ENCODE data around the gene LNX2. TPM values are rescaled to one million over a fixed set of nuclear protein-coding genes. Genes with fewer than 3 reads are reported as not detected.

LNX2 gene
- total RNA-seq, 1 donor from 2014 or later, result 4.7 TPM

DNA sequence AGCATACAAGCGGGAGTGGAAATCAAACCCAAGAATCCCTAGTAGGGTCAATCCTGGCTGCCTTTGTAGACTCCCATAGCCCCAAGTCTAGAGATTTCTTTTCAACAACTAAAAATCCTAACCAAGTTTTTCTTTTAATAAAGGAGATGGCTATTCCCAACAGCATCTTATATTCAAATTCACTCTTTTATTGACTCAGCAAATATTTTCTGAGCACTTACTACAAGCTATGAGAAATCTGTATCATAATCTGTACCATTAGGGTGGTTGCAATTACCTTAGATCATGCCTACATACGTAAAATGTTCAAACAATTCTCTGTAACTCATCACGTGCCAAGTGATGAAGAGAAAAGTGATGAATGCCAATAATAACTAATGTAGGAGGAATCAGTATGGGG is 54.5 kb downstream of the LNX2 start:
- TF ChIP-seq CTCF (conservative IDR thresholded peaks at IDR 0.05; ENCODE audit: low read depth, low read length), result no peak
- no peak overlapping the region for H3K4me3 ChIP-seq (ENCODE audit: low read depth, low read length)
- DNase-seq (ENCODE audit: low read depth), result no peak

DNA sequence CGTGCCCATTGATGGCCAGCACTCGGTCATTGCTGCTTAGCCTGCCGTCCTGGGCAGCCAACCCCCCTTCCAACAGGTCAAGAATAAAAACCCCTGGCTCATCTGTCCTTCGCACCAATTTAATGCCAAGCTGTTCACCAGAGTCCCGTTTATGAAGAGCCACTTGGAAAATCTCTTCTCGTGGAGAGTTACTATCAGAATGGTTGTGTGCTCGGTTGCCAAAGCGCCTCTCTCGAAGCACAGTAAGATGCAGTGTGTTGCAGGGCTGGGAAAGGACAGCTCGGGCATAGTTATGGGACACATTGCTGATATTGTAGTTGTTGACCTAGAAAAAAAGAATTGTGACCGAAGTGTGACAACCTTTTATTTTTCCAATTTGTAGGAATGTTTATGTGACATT is 57.9 kb downstream of the LNX2 start:
- H3K4me3 ChIP-seq (ENCODE audit: low read depth, low read length), result no peak overlapping the region
- TF ChIP-seq CTCF (conservative IDR thresholded peaks at IDR 0.05; ENCODE audit: low read depth, low read length), result no peak
- no peak for DNase-seq (ENCODE audit: low read depth)

DNA sequence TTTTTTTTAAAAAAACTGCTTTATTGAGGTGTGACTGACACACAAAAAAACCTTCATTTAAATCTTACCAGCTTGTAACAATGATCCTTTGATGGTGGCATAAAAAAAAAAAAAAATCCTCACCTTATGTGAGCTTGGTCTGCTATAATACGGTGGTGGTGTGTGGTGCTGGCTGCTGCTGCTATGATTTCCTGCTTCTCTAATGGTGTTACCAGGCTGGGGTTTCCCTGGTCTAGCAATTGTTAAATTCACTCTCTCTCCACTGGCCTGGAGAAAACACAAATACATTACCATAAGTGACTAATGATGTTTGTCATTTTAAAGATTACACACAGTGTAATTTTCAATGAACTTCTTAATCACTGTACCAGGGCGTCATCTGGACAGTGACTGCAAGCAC is 60.6 kb downstream of the LNX2 start:
- TF ChIP-seq CTCF (conservative IDR thresholded peaks at IDR 0.05; ENCODE audit: low read depth, low read length), result no peak
- H3K4me3 ChIP-seq (ENCODE audit: low read depth, low read length), result no peak overlapping the region
- DNase-seq (ENCODE audit: low read depth), result no peak

DNA sequence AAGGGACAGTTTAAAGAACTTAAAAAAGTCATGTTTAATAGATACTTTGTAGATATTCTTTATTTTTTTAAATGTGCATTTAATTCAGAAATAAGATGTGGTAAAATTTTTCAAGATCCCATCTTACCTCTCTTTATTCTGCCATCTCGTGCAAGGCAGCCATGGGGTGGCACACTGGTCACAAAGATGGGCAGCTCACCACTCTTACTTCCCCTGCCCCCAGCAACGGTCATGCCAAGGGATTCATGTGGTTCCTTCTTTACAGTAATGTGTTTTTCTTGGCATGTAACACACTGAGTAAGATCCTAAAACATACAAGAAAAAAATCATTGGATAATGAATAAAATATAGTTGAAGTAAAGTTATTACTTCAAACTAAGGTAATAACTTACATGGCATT is 64.2 kb downstream of the LNX2 start:
- peak; percentile 41 for TF ChIP-seq CTCF (conservative IDR thresholded peaks at IDR 0.05; ENCODE audit: low read depth, low read length)

GRCh38 chr13:27551562-27551961 is 68.8 kb downstream of the LNX2 start:
- no peak overlapping the region for H3K4me3 ChIP-seq (ENCODE audit: low read depth, low read length)
- TF ChIP-seq CTCF (conservative IDR thresholded peaks at IDR 0.05; ENCODE audit: low read depth, low read length), result no peak
- no peak for DNase-seq (ENCODE audit: low read depth)

More for the DNA sequence above, 64.2 kb downstream of the LNX2 start:
- no peak for DNase-seq (ENCODE audit: low read depth)
- no peak overlapping the region for H3K4me3 ChIP-seq (ENCODE audit: low read depth, low read length)

DNA sequence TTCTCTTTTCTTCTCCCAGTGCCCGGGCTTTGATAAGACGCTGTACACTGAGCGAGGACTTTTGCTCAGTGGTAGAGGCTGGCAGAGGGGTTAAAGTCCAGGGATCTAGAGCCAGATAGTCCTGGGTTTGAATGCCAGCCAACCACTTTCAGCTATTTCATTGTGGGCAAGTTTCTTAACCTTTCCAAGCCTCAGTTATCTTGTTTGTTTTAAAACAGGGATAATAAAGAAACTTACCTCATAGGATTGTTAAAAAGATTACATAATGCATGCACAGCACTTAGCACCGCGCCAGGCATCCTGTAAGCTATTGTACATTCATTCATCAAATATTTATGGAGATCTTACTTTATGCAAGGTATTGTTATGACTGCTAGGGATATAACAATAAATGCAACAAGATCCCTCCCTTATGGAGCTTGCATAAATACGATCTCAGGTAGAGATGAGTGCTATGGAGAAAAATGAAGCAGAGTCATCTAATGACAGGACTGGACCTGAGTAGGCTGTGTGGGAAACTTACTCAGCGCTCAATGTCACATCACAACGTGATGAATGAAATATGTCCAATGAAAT is 70.8 kb downstream of the LNX2 start:
- H3K4me3 ChIP-seq (ENCODE audit: low read depth, low read length), result no peak overlapping the region
- no peak for TF ChIP-seq CTCF (conservative IDR thresholded peaks at IDR 0.05; ENCODE audit: low read depth, low read length)
- DNase-seq (ENCODE audit: low read depth), result no peak

DNA sequence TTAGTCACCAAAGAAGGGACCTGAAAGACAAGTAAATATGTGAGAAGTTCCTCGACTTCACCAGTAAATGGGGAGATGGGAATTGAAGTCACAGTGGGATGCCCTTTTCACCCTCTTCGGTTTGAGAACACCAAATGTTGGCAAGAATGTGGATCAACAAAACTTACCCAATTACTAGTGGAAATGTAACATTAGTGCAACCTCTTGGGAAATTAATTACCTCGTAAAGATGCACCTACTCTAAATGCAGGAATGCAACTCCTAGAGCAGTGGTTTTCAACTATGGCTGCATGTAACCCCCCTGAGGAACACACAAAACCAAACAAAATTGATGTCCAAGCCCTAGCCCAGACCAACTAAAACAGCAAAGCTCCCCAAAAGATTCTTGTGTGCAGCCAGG is 78.1 kb downstream of the LNX2 start:
- no peak overlapping the region for H3K4me3 ChIP-seq (ENCODE audit: low read depth, low read length)
- DNase-seq (ENCODE audit: low read depth), result no peak
- no peak for TF ChIP-seq CTCF (conservative IDR thresholded peaks at IDR 0.05; ENCODE audit: low read depth, low read length)

Data from epithelial cell of proximal tubule (primary cell).